Embryonic facial prominence (tissue), 1 donor: ENCODE results near the gene COL27A1.

ENCODE experiments used
- DNase-seq: peaks from one replicate; pipeline ENCODE4 v3.0.0-alpha.2; 2016; ENCODE audit errors: extremely low spot score

Gene COL27A1

DNA sequence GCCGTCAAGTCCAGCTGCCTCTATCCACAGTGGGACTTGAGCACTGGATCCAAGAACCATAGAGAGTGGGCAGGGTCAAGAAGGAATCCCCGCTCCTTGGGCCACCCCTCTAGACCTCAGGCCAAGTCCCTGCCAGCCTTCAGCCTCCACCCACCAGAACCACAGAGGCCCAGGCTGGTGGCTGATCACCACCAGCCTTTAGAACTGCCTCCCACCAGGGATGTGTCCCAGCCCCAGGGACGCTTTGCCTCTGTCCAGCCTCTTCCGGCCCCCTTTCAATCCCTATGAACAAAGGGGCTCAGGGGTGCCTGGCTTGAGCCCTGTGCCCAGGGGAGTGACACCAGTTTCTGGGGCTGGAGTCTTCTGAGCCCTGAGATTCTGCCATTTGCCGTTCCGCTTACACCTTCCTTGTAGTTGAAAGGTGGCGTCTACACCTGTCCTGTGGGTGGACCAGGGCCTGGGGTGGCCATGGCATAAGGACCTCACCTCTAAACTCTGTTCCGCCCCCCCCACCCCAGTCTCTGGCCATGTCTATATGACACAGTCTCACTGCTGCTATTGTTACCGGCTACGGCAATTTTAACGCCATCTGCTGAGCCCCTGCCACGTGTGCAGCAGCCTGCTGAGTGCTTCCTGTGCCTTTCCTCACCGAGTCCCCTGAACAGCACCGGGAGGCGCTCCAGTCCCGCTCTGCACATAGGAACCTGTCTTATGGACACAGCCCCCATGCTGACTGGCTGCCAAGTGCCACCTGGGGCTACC, 131.8 kb downstream of the COL27A1 start:
- no peak for DNase-seq

DNA sequence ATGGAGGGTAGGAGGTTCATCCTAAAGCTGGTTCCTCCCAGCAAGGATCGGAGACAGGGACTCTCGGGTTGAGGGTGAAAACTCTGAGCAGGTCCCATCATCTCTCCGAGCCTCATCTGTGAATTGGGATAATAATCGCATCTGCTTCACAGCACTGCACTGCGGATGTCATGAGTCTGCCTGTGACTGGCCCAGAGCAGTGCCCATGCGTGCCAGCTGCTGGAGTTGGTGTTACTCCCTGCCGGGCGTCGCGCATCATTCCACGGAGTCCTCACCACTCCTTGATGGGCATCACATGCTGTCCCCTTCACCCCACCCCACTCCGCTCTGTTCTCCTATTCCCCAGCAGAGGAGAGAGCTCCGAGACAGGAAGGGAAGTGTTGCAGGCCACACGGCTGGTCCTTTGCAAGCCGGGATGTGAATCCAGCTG, 132.4 kb downstream of the COL27A1 start:
- no peak for DNase-seq

GRCh38 chr9:114288193-114289091, 133.1 kb downstream of the COL27A1 start:
- no peak for DNase-seq

GRCh38 chr9:114289106-114289505, 133.8 kb downstream of the COL27A1 start:
- DNase-seq = no peak

DNA sequence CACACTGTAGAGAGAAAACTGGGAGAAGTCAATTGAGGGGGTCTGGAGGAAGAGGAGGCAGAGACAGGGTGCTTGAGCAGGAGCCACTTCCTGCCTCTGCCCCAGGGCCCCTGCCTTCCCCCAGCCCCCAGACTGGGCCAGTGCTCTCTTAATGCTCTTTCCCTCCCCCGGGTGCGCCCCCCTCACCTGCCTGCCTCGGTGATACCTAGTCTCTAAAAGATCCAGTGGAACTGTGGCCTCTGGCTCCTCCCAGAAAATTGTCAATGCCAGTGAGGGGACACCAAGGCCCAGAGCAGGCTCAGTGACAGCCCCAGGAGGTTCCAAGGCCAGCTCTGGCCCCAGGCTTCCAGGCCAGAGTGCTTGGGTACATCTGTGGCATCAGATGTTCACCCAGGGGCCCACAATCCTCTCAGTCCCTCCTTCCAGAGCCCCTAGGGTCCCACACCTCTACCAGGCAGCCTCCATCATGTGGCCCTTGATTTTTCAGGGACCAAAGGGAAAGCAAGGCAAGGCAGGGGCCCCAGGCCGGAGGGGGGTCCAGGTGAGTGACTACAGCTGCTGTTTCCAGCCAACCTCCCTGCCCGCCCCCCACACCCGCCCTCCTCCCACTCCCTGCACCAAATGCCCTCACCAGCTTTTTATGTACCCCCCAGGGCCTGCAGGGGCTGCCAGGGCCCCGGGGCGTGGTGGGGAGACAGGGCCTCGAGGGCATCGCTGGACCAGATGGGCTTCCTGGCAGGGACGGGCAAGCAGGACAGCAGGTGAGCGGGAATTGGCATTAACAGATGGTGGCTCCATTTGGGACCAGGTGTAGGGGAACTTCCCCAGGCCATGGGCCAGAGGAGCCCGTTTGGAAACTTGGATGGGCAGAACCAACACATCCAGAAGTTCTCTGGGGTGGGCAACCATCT, 134.5 kb downstream of the COL27A1 start:
- no peak for DNase-seq

GRCh38 chr9:114290561-114290986, 135.2 kb downstream of the COL27A1 start:
- DNase-seq = no peak

- DNase-seq = no peak
Measured at GRCh38 chr9:114291064-114291474, 135.7 kb downstream of the COL27A1 start.

GRCh38 chr9:114291886-114292590, 136.7 kb downstream of the COL27A1 start:
- DNase-seq = no peak

DNA sequence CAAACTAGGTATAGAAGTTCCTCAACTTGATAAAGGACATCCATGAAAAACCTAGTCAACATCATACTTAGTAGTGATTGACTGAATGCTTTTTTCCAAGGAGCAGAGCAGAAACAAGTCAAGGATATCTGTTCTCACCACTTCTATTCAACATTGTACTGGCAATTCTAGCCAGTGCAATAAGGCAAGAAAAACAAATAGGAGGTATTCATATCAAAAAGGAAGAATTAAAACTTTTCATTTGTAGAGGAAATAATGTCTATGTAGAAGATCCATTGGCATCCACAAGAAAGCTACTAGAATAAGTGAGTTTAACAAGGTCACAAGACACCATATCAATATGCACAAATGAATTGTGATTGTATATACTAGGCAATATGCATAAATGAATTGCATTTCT, 139.3 kb downstream of the COL27A1 start:
- no peak for DNase-seq

DNA sequence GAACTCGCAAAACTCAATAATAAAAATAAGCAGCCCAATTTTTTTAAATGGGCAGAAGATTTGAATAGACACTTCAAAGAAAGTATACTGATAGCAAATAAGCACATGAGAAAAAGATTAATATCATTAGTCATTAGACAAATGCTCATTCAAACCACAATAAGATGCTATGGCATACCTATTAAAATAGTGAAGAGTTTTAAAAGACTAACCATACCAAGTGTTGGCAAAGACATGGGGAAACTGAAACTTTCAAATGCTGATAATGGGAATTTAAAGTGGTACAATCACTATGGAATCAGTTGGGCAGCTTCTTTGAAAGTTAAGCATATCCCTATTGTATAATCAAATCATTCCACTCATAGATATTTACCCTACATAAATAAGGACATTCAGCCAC, 141.0 kb downstream of the COL27A1 start:
- DNase-seq = no peak

DNA sequence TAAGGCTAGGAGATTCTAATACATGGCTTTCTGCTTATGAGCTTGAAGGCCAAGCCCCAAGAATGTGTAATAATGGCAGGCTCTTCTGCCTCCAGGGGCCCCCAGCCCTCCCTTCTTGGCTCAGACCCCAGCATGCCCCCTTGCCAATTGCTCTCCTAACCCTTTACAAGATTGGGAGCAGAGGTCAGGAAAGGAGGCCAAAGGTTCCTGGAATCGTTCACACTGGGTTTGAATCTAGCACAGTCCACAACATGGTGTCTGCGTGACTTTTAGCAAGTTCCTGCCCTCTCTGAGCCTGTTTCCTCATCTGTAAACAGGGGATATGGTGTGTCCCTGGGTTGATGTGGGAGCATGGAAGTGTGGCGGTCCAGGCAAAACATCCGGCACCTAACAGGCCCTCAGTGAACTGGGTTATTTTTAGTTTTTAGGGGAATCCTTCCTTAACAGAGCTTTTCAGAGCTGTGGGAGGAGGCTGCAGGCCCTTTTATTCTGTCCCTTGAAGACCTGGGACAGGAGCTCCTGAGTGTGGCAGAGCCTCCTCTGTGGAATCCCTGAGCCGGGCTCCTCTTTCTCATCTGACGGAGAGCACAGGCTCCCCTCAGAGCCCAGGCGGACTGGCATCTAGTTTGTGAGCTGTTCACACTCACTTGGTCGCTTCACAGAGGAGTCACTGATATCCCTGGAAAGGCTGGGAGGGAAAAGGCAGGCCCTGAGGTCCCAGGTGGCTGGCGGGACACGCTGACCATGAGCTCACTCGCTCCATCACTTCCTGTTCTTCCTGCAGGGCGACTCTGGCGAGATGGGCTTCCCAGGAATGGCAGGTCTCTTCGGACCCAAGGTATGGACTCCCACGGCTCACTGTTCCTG, 144.2 kb downstream of the COL27A1 start:
- DNase-seq = no peak

DNA sequence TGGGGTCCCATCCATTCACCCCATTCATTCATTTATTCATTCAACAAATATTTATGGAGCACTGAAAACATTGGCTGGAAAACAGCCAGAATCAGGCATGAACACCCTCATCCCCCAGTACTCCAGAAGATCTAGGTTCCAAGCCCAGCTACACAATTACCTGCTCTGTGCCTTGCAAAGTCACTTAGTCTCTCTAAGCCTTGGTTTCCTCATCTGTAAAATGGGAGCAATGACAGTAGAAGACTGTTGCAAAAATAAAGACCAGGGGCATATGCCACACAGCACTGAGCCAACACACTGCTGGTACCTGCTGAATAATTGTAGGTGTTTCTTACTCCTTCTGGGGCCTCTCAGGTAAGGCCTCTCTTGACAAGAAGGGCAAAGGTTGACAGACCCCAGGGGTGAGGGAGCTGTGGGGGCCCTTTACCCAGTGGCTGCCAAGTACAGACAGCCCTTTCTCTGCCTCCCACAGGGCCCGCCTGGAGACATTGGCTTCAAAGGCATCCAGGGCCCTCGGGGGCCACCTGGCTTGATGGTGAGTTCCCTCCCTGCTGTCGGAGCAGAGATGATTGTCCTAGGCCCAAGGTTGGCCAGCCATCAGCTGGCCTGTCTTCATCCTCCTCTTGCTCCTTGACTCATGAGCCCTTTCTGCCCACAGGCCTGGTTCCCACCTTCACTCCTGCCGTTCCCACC, 145.0 kb downstream of the COL27A1 start:
- no peak for DNase-seq

- DNase-seq = no peak
Measured at GRCh38 chr9:114300846-114301797, 145.8 kb downstream of the COL27A1 start.

GRCh38 chr9:114301798-114302565, 146.6 kb downstream of the COL27A1 start:
- no peak for DNase-seq

- no peak for DNase-seq
Measured at GRCh38 chr9:114302727-114303126, 147.4 kb downstream of the COL27A1 start.

- DNase-seq = no peak
Measured at GRCh38 chr9:114303571-114303970, 148.2 kb downstream of the COL27A1 start.

DNA sequence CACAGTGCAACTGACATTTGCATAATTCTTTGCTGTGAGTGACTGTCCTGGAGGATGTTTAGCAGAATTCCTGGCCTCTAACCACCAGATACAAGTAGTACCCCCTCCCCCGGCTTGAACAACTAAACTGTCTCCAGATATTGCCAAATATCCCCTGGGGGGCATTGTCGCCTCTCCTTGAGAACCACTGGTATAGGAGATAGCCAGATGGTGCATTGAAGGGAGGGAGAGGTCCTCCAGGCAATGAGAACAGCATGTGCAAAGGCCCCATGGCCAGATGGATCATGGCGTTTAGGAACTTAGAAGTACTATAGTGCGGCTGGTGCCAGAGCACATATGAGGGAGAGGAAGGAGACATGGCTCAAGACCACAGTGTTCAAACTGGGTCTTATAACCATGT, 148.6 kb downstream of the COL27A1 start:
- DNase-seq = no peak
